GM12891 (cell line): ENCODE data around the gene LCN15.

Experiments used
- POLR2A ChIP-seq: IDR thresholded peaks from 2 replicates; pipeline ENCODE4 v1.6.1; 2011; ENCODE audit warnings: low read depth, low read length, control low read depth
- POLR2AphosphoS5 ChIP-seq: IDR thresholded peaks from 2 replicates; pipeline ENCODE4 v1.6.1; 2011; ENCODE audit warnings: low read depth, low read length, control low read depth
- TAF1 ChIP-seq: IDR thresholded peaks from 2 replicates; pipeline ENCODE4 v1.6.1; 2011; ENCODE audit warnings: low read depth, low read length, control low read depth

- TF ChIP-seq POLR2A, result no peak
- TF ChIP-seq TAF1, result no peak
- no peak for TF ChIP-seq POLR2AphosphoS5
These were observed 35.7 kb upstream of the LCN15 start for GRCh38 chr9:136799854-136800657.
